Activated naive CD4-positive, alpha-beta T cell treated with anti-CD3 and anti-CD28 coated beads, Interleukin-2, amount 50 U/mL, for 24 hours (primary cell): ENCODE results near the gene TTC24.
A peak's percentile ranks its signal among the peaks of the same experiment; 100 is the strongest.
"Not testable (repeated sequence)": the region's sequence is repeated elsewhere in the genome, so short reads cannot be mapped to it uniquely, and the experiment has no call there.

Source experiments
- H3K27ac Mint-ChIP-seq: one replicate; pipeline ENCODE4 v1.8.0; 2021; ENCODE audit warnings: mild to moderate bottlenecking, mixed read lengths
- H3K27me3 Mint-ChIP-seq: one replicate; pipeline ENCODE4 v1.8.0; 2021; ENCODE audit warnings: mixed read lengths
- H3K36me3 Mint-ChIP-seq: one replicate; pipeline ENCODE4 v1.8.0; 2021; ENCODE audit warnings: mixed read lengths
- H3K4me1 Mint-ChIP-seq: one replicate; pipeline ENCODE4 v1.8.0; 2021; ENCODE audit warnings: mixed read lengths
- H3K4me3 Mint-ChIP-seq: one replicate; pipeline ENCODE4 v1.8.0; 2021; ENCODE audit warnings: mild to moderate bottlenecking, mixed read lengths
- H3K9me3 Mint-ChIP-seq: one replicate; pipeline ENCODE4 v1.8.0; 2021; ENCODE audit warnings: mixed read lengths

The TTC24 gene

DNA sequence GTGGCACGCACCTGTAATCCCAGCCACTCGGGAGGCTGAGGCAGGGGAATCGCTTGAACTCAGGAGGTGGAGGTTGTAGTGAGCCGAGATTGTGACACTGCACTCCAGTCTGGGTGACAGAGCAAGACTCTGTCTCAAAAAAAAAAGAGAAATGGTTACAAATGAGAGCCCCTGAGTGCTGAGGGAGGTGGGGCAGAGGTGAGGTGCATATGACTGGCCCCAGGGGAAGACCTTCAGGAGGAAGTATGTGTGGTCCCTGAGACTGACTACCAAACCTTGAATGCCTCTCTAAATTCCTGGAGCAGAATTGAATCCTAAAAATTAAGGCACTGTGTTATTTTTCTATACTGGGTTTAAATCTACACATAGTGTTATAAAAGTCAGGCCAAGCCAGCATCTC, 27.8 kb downstream of the TTC24 start:
- H3K27me3 Mint-ChIP-seq, H3K36me3 Mint-ChIP-seq, H3K4me3 Mint-ChIP-seq, H3K27ac Mint-ChIP-seq, H3K9me3 Mint-ChIP-seq: not testable (repeated sequence)
- H3K4me1 Mint-ChIP-seq, result peaks cover 15% of the 10 kb centered on the region

DNA sequence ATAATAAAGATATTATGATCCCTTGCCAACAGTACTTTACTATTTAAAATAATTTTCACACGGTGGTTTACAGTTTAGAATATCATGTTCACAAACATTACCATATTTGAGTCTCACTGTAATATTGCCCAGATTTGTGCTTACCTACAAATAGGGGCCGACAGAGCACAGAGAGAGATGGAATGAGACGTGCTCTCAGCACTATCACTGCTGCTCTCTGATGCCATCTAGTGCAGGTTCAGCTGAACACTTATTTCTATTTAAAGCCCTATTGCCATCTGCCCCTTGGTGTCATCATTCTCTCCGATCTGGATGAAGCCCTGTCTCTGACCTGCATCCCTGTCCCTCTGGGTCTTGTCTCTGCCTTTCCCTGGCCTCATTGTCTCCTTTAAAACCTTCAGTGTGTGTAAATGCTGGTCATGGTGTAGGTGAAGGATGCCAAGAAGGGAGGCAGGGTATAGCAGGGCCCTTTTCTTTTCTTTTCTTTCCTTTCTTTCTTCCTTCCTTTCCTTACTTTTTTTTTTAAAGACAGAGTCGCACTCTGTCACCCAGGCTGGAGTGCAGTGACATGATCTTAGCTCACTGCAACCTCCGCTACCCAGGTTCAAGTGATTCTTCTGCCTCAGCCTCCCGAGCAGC, 28.6 kb downstream of the TTC24 start:
- Mint-ChIP-seq H3K9me3 (no peaks in the 10 kb centered on the region), H3K4me1 (peaks cover 8% of the 10 kb centered on the region), H3K4me3 (no peak overlapping the region), H3K27me3 (peaks cover 3% of the 10 kb centered on the region), H3K36me3 (no peaks in the 10 kb centered on the region), H3K27ac (no peak overlapping the region)

DNA sequence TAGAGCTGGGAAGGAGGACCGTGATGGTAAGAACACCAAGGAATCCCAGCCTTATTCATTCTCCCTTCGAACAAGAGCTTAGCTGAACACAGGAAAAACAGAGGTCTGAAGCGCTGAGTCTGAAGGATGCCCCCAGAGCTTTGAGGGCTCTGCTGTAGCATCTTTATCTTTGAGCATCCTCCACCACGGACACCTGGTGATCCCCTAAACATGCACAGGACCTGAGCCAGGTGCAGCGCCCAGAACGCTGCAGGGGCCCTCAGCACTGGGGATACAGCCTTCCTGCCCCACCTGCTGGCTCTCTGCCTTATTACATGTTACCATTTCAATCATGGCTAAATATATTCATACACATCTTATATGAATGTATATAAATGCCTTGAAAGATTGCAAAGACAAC, 29.5 kb downstream of the TTC24 start:
- Mint-ChIP-seq H3K27ac (no peak overlapping the region), H3K4me3 (no peak overlapping the region), H3K27me3 (peaks cover 3% of the 10 kb centered on the region), H3K9me3 (no peaks in the 10 kb centered on the region), H3K36me3 (no peaks in the 10 kb centered on the region), H3K4me1 (peaks cover 8% of the 10 kb centered on the region)

GRCh38 chr1:156610072-156610471, 30.5 kb downstream of the TTC24 start:
- not testable (repeated sequence) for H3K4me3 Mint-ChIP-seq, H3K4me1 Mint-ChIP-seq, H3K27ac Mint-ChIP-seq, H3K27me3 Mint-ChIP-seq, H3K36me3 Mint-ChIP-seq, H3K9me3 Mint-ChIP-seq

GRCh38 chr1:156612666-156613065, 33.1 kb downstream of the TTC24 start:
- Mint-ChIP-seq H3K9me3 (no peaks in the 10 kb centered on the region), H3K27me3 (peaks cover 11% of the 10 kb centered on the region), H3K27ac (no peak overlapping the region), H3K4me3 (no peak overlapping the region), H3K4me1 (peaks cover 8% of the 10 kb centered on the region), H3K36me3 (no peaks in the 10 kb centered on the region)

DNA sequence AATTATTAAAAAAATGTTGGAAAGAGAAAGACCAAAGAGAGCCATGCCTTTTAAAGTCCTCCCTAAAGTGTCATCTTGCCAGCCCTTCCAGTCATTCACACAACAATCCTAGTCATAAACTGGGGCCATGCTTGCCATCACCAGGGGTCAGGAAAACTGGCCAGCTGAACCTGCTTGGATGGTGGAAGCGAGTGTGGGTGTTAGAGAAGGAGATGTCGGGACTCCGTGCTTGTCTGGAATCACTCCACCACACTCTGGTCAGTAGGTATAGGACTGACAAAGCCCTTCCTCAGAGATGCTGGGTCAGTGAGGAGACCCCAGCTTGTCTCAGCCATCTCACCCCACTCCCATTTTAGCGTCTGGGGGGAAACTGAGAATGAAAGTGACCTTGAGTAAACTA, 36.4 kb downstream of the TTC24 start:
- H3K9me3 Mint-ChIP-seq, result no peaks in the 10 kb centered on the region
- no peaks in the 10 kb centered on the region for H3K4me1 Mint-ChIP-seq
- H3K27me3 Mint-ChIP-seq, result peaks cover 23% of the 10 kb centered on the region
- no peak overlapping the region for H3K4me3 Mint-ChIP-seq
- no peaks in the 10 kb centered on the region for H3K36me3 Mint-ChIP-seq
- no peak overlapping the region for H3K27ac Mint-ChIP-seq

DNA sequence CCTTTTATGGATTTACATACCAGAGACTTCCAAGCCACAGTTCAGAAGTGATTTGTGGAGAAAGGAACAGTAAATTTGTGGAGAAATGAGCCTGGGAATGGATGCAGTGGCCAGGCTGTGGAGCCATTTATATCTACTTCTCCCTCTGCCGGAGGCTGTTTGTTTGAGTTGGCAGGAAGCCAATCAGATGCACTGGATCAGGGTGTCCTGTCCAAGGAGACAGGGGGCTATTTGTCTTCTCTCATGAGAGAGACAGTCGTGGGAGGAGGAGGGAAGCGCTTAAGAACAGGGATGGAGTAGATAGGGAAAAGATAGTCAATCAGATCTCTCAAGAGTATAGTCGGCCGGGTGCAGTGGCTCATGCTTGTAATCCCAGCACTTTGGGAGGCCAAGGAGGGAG, 36.9 kb downstream of the TTC24 start:
- Mint-ChIP-seq H3K4me3 (no peak overlapping the region), H3K36me3 (no peaks in the 10 kb centered on the region), H3K4me1 (no peaks in the 10 kb centered on the region), H3K27me3 (peaks cover 23% of the 10 kb centered on the region), H3K9me3 (no peaks in the 10 kb centered on the region), H3K27ac (no peak overlapping the region)

GRCh38 chr1:156618853-156619581, 39.5 kb downstream of the TTC24 start, which contains the start of gene HAPLN2:
TSS of gene HAPLN2 (plus strand) at chr1:156619415. CDS start at chr1:156623491, 4,076 bp downstream.
- H3K4me3 Mint-ChIP-seq, result no peak within 1 kb of the TSS
- H3K36me3 Mint-ChIP-seq, result no peaks in the 10 kb centered on the region
- H3K4me1 Mint-ChIP-seq, result no peaks in the 10 kb centered on the region
- peaks cover 29% of the 10 kb centered on the region for H3K27me3 Mint-ChIP-seq
- no peaks in the 10 kb centered on the region for H3K9me3 Mint-ChIP-seq
- no peak within 1 kb of the TSS for H3K27ac Mint-ChIP-seq

DNA sequence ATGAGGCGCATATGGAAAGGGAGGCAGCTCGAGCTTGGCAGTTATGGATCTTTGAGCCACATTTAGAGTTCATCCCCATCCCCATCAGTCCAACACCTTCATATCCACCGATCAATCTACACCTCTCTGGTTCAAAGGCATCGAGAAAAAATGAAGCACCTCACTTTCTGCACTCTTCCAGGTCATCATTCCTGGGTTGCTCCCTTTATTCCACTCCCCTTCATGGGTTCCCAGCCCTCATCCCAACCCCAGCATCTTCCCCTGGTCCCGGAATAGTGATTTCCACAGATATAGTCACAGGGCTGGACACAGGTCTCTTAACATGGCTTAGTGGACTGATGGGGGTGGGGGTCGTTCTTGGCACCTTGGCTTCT, 40.0 kb downstream of the TTC24 start:
- H3K27me3 Mint-ChIP-seq, result peaks cover 29% of the 10 kb centered on the region
- H3K9me3 Mint-ChIP-seq, result no peaks in the 10 kb centered on the region
- H3K27ac Mint-ChIP-seq, result no peak overlapping the region
- no peaks in the 10 kb centered on the region for H3K4me1 Mint-ChIP-seq
- no peaks in the 10 kb centered on the region for H3K36me3 Mint-ChIP-seq
- H3K4me3 Mint-ChIP-seq, result no peak overlapping the region

DNA sequence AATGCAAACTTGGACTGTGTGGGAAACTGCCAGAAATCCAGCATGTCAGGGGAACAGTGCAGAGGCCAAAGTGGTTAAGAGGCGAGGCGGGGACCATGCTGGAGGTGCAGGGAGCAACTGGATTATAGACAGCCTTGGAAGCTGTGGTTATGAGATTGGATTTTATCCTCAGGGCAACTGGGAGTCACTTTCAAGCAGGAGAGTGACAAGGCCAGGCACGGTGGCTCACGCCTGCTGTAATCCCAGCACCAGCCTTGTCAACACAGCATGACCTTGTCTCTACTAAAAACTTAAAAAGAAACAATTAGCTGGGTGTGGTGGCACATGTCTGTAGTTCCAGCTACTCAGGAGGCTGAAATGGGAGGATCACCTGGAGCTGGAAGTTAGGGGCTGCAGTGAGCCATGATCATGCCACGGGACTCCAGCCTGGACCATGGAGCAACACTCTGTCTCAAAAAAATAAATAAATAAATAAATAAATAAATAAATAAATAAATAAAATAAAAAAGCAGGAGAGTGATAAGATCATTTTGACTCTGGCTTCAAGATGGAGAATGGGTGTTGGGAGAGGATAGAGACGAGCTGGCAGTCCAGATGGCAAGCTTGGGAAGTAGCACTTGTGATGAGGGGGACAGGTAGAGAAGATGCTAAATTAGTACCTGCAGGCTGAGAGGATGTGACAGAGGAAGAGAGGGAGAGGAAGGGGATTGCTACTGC, 43.2 kb downstream of the TTC24 start:
- H3K27ac Mint-ChIP-seq, result no peak overlapping the region
- no peaks in the 10 kb centered on the region for H3K36me3 Mint-ChIP-seq
- H3K4me3 Mint-ChIP-seq, result no peak overlapping the region
- H3K4me1 Mint-ChIP-seq, result peaks cover 7% of the 10 kb centered on the region
- peaks cover 32% of the 10 kb centered on the region for H3K27me3 Mint-ChIP-seq
- H3K9me3 Mint-ChIP-seq, result no peaks in the 10 kb centered on the region

- H3K4me3 Mint-ChIP-seq, result no peak overlapping the region
- H3K9me3 Mint-ChIP-seq, result no peaks in the 10 kb centered on the region
- peaks cover 32% of the 10 kb centered on the region for H3K27me3 Mint-ChIP-seq
- H3K36me3 Mint-ChIP-seq, result no peaks in the 10 kb centered on the region
- H3K27ac Mint-ChIP-seq, result no peak overlapping the region
- H3K4me1 Mint-ChIP-seq, result peaks cover 7% of the 10 kb centered on the region
These were observed 44.7 kb downstream of the TTC24 start for GRCh38 chr1:156623946-156624813.

- H3K36me3 Mint-ChIP-seq, result no peaks in the 10 kb centered on the region
- peak overlapping the region; percentile 30 for H3K4me3 Mint-ChIP-seq
- peaks cover 7% of the 10 kb centered on the region for H3K4me1 Mint-ChIP-seq
- no peaks in the 10 kb centered on the region for H3K9me3 Mint-ChIP-seq
- H3K27me3 Mint-ChIP-seq, result peaks cover 31% of the 10 kb centered on the region
- no peak overlapping the region for H3K27ac Mint-ChIP-seq
These were observed 45.4 kb downstream of the TTC24 start for GRCh38 chr1:156624814-156625435.

DNA sequence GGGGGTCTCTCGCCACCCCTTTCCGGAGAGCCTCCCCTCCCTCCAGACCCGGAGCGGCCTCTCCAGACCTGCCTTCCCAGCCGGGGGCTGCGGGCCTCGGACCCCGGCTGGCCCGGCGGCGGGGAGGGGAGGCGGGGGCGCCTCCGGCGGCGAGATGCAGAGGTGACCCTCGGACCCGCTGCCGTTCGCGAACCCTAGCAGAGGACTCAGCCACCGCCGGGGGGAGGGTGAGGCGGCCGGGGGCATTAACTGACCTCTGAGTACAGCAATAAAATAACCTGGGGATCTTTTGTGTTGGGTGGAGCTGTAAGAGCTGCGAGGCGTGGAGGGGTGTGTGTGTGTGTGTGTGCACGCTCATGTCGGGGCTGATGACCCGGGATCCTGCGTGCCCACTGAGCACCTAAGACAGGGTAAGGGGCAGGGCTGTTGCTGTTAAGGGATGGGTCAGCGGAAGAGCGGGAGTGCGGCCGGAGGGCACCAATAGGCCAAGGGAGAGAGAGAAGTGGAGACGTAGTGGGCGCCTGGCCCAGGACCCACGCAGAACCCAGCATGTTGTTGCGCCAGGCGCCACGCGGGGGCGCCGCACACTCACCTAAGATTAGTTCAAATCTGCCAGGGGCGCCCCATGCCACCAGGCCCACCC, 46.0 kb downstream of the TTC24 start:
- H3K9me3 Mint-ChIP-seq, result no peaks in the 10 kb centered on the region
- H3K4me3 Mint-ChIP-seq, result peak overlapping the region; percentile 87
- H3K27ac Mint-ChIP-seq, result peak overlapping the region; percentile 43
- H3K27me3 Mint-ChIP-seq, result peaks cover 28% of the 10 kb centered on the region
- H3K4me1 Mint-ChIP-seq, result peaks cover 7% of the 10 kb centered on the region
- H3K36me3 Mint-ChIP-seq, result no peaks in the 10 kb centered on the region

- H3K4me1 Mint-ChIP-seq, result peaks cover 7% of the 10 kb centered on the region
- peak overlapping the region; percentile 87 for H3K4me3 Mint-ChIP-seq
- H3K27ac Mint-ChIP-seq, result no peak overlapping the region
- H3K9me3 Mint-ChIP-seq, result no peaks in the 10 kb centered on the region
- H3K27me3 Mint-ChIP-seq, result peaks cover 27% of the 10 kb centered on the region
- H3K36me3 Mint-ChIP-seq, result no peaks in the 10 kb centered on the region
These were observed 46.5 kb downstream of the TTC24 start for GRCh38 chr1:156626079-156626438.
